ENCODE results near the gene IFT81. TPM values are rescaled to one million over a fixed set of nuclear protein-coding genes. Genes with fewer than 3 reads are reported as not detected.

IFT81 gene
- total and polyA plus RNA-seq, 2 of the 13 experiments (the other 11 are each of a cell fraction or from before 2014, with no cell fraction given): 4.2 to 13.0 TPM

- TF ChIP-seq MLLT10 (CRISPR knock-in tag; IDR thresholded peaks at IDR 0.05): no peak
- TF ChIP-seq WIZ (CRISPR knock-in tag; IDR thresholded peaks at IDR 0.05): 0 out of 2 replicates have a peak, but pooled peaks have one; percentile 37
- no peak for TF ChIP-seq ZNF251 (CRISPR knock-in tag; IDR thresholded peaks at IDR 0.05)
- TF ChIP-seq LBX2 (CRISPR knock-in tag; IDR thresholded peaks at IDR 0.05; ENCODE audit: borderline replicate concordance): no peak
- peak; percentile 47; the same call in 1 of the 2 replicates for TF ChIP-seq ZMYM3 (CRISPR knock-in tag; IDR thresholded peaks at IDR 0.05)
- TF ChIP-seq NFIB (CRISPR knock-in tag; IDR thresholded peaks at IDR 0.05; ENCODE audit: borderline replicate concordance): no peak
- no peak for TF ChIP-seq ZNF512B (CRISPR knock-in tag; IDR thresholded peaks at IDR 0.05; ENCODE audit: borderline replicate concordance)
- no peak for TF ChIP-seq ZNF274 (CRISPR knock-in tag; IDR thresholded peaks at IDR 0.05)
- TF ChIP-seq MYNN (CRISPR knock-in tag; IDR thresholded peaks at IDR 0.05; ENCODE audit: low read depth): peak; percentile 43; the same call in 1 of the 2 replicates
- TF ChIP-seq REXO4 (CRISPR knock-in tag; IDR thresholded peaks at IDR 0.05; ENCODE audit: borderline replicate concordance): no peak
- no peak for TF ChIP-seq HOXA5 (CRISPR knock-in tag; IDR thresholded peaks at IDR 0.05)
- TF ChIP-seq ZNF512 (CRISPR knock-in tag; IDR thresholded peaks at IDR 0.05): no peak
- no peak for TF ChIP-seq ARHGAP35 (CRISPR knock-in tag; IDR thresholded peaks at IDR 0.05; ENCODE audit: borderline replicate concordance)
- TF ChIP-seq GLMP (CRISPR knock-in tag; IDR thresholded peaks at IDR 0.05; ENCODE audit: borderline replicate concordance): no peak
- TF ChIP-seq ZNF589 (CRISPR knock-in tag; conservative IDR thresholded peaks at IDR 0.05): no peak
- peak; percentile 54 for TF ChIP-seq FOXO1 (CRISPR knock-in tag; IDR thresholded peaks at IDR 0.05)
- no peak for TF ChIP-seq HDAC6 (IDR thresholded peaks at IDR 0.05; ENCODE audit: low read depth, low read length)
- peak; percentile 91 for TF ChIP-seq ARNTL (CRISPR knock-in tag; IDR thresholded peaks at IDR 0.05)
- TF ChIP-seq TCF7 (IDR thresholded peaks at IDR 0.05; ENCODE audit: low read depth): no peak
- TF ChIP-seq ZFP36 (IDR thresholded peaks at IDR 0.05; ENCODE audit: borderline replicate concordance, low read depth, low read length, partially characterized antibody): no peak
- TF ChIP-seq ZC3H4 (CRISPR knock-in tag; IDR thresholded peaks at IDR 0.05; ENCODE audit: borderline replicate concordance): no peak
- TF ChIP-seq IKZF5 (CRISPR knock-in tag; IDR thresholded peaks at IDR 0.05): peak; percentile 84
Observed at GRCh38 chr12:110079477-110080400, 44.4 kb upstream of the IFT81 start (continued).

All from HepG2 (cell line).